Brain pericyte (primary cell): Measurements from ENCODE around the gene CCDC195.

Source experiments
- DNase-seq: peaks from one replicate; pipeline ENCODE4 v3.0.0-alpha.2; 2012; ENCODE audit warnings: low read depth, low spot score

The CCDC195 gene

GRCh38 chr2:224716201-224716600 is at the start of gene CCDC195:
CCDC195 (minus strand) TSS chr2:224716365; CDS start chr2:224716365, 0 bp downstream.
- DNase-seq: no peak

DNA sequence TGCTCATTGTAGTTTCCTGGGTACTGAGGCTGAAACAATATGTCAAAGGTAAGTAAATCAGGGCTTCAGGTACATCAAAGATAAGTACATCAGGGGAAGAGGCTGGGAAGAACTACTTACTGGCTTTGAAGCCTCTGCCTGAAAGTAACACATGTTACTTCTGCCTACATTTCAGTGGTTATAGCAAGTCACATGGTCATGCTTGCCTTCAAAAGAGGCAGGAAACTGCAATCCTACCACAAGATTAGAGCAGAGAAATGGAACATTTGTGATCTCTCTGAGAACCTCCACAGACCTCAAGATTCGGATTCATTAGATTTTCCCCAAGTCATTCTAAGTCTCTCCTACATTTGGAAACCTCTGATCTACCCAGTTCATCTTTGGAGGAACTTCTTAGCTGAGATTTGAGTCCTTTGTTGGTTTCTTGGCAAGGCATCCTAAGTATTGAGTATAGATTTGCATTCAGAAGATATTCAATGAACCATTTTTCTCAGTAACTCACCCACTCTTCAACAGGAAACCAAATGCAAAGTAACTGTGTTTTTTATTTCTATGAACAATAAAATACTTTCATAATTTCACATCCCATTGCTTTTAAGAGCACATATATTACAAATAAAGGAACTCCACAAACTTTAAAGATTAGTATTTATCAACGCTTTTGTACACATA is 48.5 kb upstream of the CCDC195 start:
- no peak for DNase-seq

DNA sequence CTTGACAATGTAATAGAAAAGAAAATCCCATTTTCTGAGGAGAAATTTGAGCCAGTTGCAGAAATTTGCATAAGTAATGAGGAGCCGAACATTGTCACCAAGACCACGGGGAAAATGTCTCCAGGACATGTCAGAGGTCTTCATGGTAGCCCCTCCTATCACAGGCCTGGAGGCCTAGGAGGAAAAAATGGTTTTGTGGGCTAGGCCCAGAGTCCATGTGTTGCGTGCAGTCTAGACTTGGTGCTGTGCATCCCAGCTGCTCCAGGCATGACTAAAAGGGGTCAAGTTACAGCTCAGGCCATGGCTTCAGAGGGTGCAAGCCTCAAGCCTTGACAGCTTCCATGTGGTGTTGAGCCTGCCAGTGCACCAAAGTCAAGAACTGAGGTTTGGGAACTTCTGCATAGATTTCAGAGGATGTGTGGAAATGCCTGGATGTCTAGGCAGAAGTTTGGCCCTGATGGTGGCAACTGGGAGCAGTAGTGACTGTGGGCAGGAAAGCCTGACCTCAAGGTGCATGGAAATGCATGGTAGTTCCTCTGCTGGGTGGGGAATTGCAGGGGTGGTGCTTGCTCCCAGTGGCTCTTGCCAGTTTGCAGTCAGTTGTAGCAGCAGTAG is 41.9 kb upstream of the CCDC195 start:
- DNase-seq: no peak

DNA sequence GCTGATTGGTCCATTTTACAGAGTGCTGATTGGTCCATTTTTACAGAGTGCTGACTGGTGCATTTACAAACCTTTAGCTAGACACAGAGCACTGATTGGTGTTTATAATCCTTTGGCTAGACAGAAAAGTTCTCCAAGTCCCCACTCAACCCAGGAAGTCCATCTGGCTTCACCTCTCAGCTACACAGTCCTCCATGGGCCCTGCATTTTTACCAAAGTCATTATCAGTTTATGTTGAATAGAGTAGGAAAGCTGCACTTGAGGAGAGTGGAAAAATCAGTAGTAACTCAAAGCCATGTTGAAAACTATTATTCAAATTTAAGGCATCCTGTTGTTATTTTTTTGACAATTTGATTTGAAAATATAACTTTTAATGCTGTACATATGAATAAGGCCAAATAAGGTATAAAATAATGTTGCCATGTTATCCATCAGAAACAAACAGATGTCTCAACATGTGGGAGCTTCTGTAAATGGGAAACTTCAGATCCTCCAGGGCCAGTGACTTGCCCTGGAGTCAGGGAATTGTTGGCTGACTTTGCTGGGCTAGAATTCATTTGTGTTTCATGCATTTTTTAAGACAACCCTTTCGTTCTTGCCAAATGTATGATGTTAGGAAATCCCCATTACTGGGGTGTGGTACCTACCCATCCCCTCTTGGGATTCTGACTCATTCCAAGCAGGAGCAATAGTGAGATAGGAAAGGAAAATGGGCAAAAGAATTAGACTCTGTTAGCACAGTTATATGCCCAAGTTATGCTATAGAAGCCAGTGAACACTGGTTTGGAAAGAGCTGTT is 37.8 kb upstream of the CCDC195 start:
- no peak for DNase-seq

DNA sequence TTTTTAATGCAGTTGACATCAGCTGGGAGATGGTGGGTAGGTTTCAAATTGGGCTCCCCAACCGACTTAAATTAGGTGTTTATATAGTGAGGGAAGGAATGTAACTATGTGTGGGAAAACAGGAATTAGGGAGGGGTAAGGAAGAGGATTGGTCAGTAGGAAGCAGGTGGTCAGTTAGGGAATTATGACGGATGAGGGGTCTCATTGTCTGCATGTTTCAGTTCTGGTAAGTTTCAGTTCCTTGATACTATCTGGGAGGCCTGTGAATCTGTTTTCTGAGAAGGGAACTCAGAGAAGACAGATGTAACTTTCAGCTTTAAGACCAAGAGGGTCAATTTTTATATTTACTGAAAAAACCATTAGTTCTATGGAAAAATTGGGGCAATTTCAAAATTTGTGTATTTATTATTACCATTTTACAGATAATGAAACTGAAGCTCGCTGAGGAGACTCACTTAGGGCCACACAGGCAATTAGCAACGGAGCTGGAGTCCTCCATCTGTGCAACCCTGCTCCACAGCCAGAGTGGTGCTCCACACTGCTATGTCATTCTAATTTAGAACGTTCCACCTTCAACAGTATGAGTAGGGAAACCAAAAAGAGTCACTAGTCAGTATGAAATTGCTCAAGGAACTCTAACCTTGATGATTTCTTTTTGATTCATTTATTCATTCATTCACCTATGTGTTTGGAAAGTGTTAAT is 36.0 kb upstream of the CCDC195 start:
- DNase-seq: no peak

- no peak for DNase-seq
These were observed 33.0 kb upstream of the CCDC195 start for GRCh38 chr2:224749136-224749535.

DNA sequence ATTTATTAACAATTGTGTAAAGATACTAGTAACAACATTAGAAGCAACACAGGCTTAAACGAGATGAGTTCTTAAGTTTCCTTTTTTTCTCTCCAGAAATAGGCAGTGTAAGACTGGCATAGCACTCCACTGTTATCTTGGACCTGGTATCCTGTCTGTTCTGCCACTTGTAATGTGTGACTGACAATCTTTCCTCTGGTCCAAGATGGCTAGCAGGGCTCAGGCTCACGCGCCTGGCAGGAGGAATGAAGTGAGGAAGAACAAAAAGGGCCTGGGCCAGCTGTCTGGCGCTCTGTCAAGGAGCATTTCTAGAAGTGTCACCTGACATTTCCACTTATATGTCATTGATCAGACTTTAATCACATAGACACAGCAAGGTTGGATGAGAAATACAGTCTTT is 31.6 kb upstream of the CCDC195 start:
- DNase-seq: no peak

DNA sequence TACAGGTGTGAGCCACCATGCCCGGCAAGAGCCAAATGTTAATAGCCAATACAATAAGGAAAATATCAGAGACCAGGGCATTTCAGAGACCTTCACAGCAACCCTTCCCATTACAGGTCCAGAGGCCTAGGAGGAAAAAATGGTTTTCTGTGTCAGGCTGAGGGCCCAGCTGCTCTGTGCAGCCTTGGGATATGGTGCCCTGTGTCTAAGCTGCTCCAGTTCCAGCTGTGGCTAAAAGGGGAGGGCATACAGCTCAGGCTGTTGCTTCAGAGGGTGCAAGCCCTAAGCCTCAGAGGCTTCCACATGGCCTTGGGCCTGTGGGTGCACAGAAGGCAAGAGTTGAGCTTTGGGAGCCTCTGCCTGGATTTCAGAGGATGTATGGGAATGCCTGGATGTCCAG is 20.1 kb upstream of the CCDC195 start:
- DNase-seq: no peak

GRCh38 chr2:224734949-224735348 is 18.8 kb upstream of the CCDC195 start:
- no peak for DNase-seq

- no peak for DNase-seq
These were observed 15.5 kb upstream of the CCDC195 start for GRCh38 chr2:224731665-224732064.

GRCh38 chr2:224729435-224729834 is 13.3 kb upstream of the CCDC195 start:
- DNase-seq: no peak

- DNase-seq: no peak
These were observed 8.2 kb upstream of the CCDC195 start for GRCh38 chr2:224724331-224724730.

DNA sequence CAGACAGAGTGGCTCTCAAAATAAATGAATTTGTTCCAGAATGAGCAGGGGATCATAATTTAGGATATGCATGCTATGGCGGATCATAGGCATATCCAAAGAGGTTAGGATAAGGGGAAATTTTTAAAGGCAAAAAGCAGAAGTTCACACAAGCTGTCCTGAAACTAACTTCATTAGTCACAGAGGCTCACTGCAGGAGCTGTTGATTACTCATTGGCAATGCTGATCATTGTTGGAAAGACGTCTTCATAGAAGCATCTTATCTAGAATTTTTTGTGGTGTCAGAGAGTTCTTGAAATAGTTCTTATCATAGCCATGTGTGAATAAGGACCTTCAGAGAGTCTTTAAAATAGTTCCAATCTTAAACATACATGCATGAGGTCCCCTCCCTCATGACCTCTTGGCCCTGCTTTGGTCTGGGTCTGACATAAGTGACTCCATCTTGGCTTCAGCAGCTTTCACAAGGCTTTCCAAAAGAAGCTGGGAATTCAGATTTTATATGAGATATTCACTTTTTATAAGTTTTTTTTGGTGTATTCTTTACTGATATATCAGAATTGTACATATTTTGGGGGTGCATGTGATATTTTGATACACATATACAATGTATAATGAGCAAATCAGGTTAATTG is 7.5 kb upstream of the CCDC195 start:
- no peak for DNase-seq

- DNase-seq: no peak
These were observed 6.6 kb upstream of the CCDC195 start for GRCh38 chr2:224722770-224723169.

DNA sequence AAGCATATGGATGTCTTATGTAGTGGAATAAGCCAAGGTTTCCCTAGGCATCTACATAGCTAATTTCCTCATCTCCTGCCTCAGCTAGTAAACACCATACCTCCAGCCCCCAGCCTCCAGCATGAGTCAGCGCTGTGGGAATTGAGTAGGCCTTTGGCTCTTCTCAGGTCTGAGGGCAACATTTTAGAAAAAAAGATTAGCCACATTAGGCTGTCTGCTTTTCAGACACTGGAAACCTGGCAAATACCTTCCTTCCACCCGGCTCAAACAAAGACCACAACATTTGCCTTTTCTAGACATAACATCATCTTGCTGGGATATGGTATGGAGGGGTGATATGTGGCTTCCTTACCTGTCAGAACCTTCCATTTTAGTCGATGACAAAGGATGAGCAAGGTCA is 6.1 kb upstream of the CCDC195 start:
- no peak for DNase-seq

DNA sequence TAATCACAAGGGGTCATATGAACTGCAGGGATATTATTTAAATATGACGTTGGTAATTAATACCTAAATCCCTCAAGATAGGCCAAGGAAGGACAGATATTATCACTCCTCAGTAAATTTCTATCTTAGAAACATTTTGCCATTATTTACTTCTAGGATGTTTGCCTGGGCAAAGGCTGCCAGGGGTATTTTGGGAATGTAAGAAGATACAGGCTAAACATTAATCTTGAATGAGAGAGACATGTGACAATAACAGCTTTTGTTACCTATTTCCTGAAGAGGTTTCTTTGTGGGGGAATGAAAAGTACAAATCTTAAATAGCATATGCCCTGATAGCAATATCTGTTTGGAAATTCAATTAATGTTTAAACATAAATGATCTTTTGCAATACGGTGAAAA is 756 bp upstream of the CCDC195 start:
- DNase-seq: no peak

DNA sequence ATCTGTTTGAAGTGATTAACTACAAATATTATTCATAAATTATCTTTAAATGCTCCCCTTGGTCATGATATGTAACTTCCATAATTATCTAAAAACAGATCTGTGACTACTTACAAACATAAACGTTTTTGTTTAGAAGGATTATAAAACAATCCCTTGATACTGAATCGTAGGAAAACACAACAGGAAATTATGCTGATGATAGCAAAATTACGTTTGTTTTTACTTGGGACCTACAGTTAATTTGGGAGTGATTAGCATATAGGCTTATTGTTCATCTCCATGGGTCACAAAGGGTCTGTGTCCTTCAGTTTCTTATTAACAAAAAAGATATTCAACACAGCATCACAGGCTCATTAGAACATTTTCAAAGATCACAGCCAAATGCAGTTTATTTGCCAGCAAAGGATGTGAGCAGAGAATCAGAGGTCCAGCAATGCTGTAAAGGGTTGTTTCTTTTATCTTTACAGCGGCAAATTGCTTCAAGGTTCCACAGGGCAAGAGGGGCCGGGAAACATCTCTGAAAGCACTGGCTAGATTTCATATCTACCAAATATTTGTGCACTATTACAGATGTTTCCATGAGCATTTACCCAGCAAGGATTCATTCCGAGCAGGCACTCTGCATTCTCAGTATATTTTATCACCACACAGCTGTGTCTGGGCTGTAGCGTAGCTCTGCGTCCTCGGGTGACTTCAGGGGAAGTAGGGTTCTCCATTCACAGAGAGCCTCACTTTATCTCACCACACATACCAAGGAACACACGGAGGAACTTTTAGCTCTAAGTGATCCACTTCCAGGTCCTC is 4.1 kb downstream of the CCDC195 start:
- no peak for DNase-seq

DNA sequence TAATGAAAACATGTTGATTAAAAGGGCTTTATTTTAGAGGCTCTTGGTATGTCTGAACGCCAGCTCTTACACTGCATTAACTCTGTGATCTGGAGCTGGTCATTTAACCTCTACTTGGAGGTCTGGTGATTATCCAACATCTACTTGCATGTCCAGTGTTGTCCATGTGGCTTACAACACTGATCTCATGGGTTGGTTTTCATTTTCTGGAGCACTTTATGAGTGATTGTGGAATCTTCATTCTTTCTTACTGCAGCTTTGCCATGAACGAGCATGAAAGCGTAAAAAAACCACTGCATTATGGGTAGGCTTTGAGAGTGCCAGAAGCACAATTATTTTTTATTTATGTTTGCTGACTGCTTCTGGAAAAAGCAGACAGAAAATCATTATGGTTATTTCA is 4.8 kb downstream of the CCDC195 start:
- DNase-seq: no peak

DNA sequence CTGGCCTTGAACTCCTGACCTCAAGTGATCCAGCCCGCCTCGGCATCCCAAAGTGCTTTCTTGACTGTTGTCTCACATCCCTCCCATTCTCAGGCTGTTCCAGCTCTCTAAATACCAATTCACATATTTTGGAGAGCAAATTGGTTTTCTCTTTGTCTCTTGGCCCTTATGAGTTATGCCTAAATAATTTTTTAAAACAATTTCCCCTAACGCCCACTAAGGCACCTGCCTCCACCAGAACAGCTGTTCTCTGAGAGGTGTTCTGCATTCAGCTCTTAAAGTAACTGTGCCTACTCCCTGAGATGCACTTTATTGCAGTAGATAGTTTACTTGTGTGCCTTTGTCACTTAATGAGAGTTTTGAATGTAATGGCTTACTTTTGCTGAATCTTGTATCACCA is 6.9 kb downstream of the CCDC195 start:
- DNase-seq: no peak

DNA sequence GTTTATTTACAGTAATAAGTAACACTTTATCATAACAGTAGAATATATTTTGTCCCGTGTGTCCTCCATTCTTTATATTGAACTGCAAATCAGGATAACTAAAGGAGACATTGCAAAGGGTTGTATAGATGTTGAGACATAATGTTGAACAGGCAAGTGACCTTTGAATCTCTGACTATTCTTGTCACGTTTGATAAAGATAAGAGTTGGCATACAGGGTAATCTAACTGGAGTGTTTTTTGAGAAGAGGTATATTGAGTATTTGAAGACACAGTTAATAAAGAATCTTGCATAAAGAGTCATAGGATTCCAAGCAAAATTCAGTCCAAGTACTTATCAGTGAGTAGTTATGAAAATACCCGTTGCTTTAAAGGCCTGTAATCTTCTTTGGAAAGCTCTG is 21.7 kb downstream of the CCDC195 start:
- DNase-seq: no peak

- no peak for DNase-seq
These were observed 24.6 kb downstream of the CCDC195 start for GRCh38 chr2:224691563-224691962.
